ENCODE results near the gene DDX52. TPM values are rescaled to one million over a fixed set of nuclear protein-coding genes. Genes with fewer than 3 reads are reported as not detected.
A peak's percentile ranks its signal among the peaks of the same experiment; 100 is the strongest.

DDX52 gene
- total RNA-seq, 1 donor from 2014 or later = 12.9 TPM

GRCh38 chr17:37574427-37574826 is 68.8 kb downstream of the DDX52 start:
- no peak for DNase-seq
- intact Hi-C loops (cut with micrococcal nuclease) = no loop called here
- H3K4me3 ChIP-seq = no peak overlapping the region
- no peaks in the 10 kb centered on the region for H3K4me1 ChIP-seq
- H3K36me3 ChIP-seq = peaks cover 88% of the 10 kb centered on the region
- H3K27me3 ChIP-seq (ENCODE audit: low read depth) = no peaks in the 10 kb centered on the region
- peaks cover 10% of the 10 kb centered on the region for H3K9me3 ChIP-seq (replicated peaks)
- TF ChIP-seq, protein P1, sequence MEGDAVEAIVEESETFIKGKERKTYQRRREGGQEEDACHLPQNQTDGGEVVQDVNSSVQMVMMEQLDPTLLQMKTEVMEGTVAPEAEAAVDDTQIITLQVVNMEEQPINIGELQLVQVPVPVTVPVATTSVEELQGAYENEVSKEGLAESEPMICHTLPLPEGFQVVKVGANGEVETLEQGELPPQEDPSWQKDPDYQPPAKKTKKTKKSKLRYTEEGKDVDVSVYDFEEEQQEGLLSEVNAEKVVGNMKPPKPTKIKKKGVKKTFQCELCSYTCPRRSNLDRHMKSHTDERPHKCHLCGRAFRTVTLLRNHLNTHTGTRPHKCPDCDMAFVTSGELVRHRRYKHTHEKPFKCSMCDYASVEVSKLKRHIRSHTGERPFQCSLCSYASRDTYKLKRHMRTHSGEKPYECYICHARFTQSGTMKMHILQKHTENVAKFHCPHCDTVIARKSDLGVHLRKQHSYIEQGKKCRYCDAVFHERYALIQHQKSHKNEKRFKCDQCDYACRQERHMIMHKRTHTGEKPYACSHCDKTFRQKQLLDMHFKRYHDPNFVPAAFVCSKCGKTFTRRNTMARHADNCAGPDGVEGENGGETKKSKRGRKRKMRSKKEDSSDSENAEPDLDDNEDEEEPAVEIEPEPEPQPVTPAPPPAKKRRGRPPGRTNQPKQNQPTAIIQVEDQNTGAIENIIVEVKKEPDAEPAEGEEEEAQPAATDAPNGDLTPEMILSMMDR (IDR thresholded peaks at IDR 0.05; ENCODE audit: borderline replicate concordance) = no peak
- no peak overlapping the region for H3K27ac ChIP-seq (replicated peaks)

GRCh38 chr17:37571674-37572073 is 71.6 kb downstream of the DDX52 start:
- Histone ChIP-seq H3K27me3 (ENCODE audit: low read depth) (no peaks in the 10 kb centered on the region), H3K9me3 (replicated peaks) (peaks cover 10% of the 10 kb centered on the region), H3K27ac (replicated peaks) (no peak overlapping the region), H3K4me1 (peaks cover 4% of the 10 kb centered on the region), H3K36me3 (peaks cover 88% of the 10 kb centered on the region), H3K4me3 (no peak overlapping the region)
- TF ChIP-seq, protein P1 (IDR thresholded peaks at IDR 0.05; ENCODE audit: borderline replicate concordance) = no peak
- DNase-seq = no peak
- intact Hi-C loops (cut with micrococcal nuclease) = no loop called here

GRCh38 chr17:37570527-37571093 is 72.6 kb downstream of the DDX52 start:
- DNase-seq = peak; percentile 25
- Histone ChIP-seq H3K9me3 (replicated peaks) (peaks cover 10% of the 10 kb centered on the region), H3K27me3 (ENCODE audit: low read depth) (no peaks in the 10 kb centered on the region), H3K27ac (replicated peaks) (no peak overlapping the region), H3K4me1 (peaks cover 4% of the 10 kb centered on the region), H3K36me3 (peaks cover 79% of the 10 kb centered on the region), H3K4me3 (no peak overlapping the region)
- intact Hi-C loops (cut with micrococcal nuclease) = no loop called here
- TF ChIP-seq, protein P1 (IDR thresholded peaks at IDR 0.05; ENCODE audit: borderline replicate concordance) = peak; percentile 65

DNA sequence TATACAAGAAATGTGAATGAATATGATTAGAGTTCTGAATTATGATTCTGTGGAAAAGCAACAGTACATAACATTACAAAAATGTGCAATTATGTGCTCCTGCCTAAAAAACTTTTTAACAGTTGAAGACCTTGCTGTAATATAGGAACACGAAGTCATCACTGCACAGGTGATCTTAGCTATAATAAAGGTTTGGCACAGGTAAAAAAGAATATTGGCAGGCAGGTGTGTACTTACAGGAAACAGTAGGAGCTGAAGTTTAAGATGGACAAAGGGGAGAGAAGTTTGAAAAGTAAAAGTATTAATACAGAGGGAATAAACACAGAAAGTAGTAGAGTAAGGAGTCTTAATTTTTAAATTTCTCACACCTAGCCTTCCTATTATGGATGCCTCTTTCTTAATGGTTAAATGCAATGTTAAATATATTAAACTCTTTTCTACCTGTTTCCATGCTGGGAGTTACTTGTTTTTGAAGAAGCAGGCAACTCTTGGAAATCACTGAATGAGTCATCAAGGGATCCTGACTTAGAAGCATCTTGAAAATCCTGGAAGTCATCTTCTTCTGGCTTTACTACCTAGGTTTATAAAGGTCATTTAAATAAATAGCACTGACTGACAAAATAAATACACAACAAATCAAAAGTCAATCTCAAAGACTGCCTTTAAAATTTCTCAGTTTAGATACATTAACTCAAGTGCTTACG is 74.7 kb downstream of the DDX52 start:
- H3K9me3 ChIP-seq (replicated peaks) = no peaks in the 10 kb centered on the region
- no peaks in the 10 kb centered on the region for H3K27me3 ChIP-seq (ENCODE audit: low read depth)
- peaks cover 69% of the 10 kb centered on the region for H3K36me3 ChIP-seq
- H3K4me1 ChIP-seq = peaks cover 4% of the 10 kb centered on the region
- H3K4me3 ChIP-seq = no peak overlapping the region
- DNase-seq = no peak
- TF ChIP-seq, protein P1 (IDR thresholded peaks at IDR 0.05; ENCODE audit: borderline replicate concordance) = no peak
- no peak overlapping the region for H3K27ac ChIP-seq (replicated peaks)
- intact Hi-C loops (cut with micrococcal nuclease) = no loop called here

DNA sequence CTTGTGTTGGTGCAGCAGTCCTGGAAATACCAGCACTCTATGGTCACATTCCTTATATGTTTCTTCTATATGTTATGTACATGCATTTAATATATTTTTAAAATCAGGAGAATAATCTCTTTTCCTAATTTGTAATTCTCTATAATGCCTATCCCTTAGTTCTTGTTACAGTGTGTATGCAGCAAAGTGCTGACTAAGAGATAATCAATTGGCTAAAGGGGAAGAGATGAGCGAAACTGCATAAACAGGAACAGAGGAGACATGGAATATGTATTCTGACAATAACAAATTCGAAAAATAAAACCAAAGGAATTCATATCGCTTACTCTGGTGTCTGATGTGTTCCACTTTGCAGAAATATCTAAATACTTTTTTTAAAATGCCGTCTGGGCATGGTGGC is 75.7 kb downstream of the DDX52 start:
- no peak overlapping the region for H3K4me3 ChIP-seq
- H3K36me3 ChIP-seq = peaks cover 68% of the 10 kb centered on the region
- DNase-seq = no peak
- no peaks in the 10 kb centered on the region for H3K27me3 ChIP-seq (ENCODE audit: low read depth)
- TF ChIP-seq, protein P1 (IDR thresholded peaks at IDR 0.05; ENCODE audit: borderline replicate concordance) = no peak
- no peaks in the 10 kb centered on the region for H3K9me3 ChIP-seq (replicated peaks)
- peaks cover 4% of the 10 kb centered on the region for H3K4me1 ChIP-seq
- no peak overlapping the region for H3K27ac ChIP-seq (replicated peaks)
- intact Hi-C loops (cut with micrococcal nuclease) = no loop called here

Data from left ventricle myocardium inferior (tissue), 1 donor.